GM23248 (cell line): Measurements from ENCODE around the gene MAML2.

Source experiments
- EZH2 ChIP-seq: fragments of 200-600 bp; sonication (generic); IDR thresholded peaks from 2 replicates; pipeline ENCODE4 v1.6.1; 2018; ENCODE audit warnings: antibody characterized with exemption, mild to moderate bottlenecking; ENCODE audit not compliant: insufficient read depth, poor library complexity, severe bottlenecking
- EZH2phosphoT487 ChIP-seq: fragments of 200-600 bp; sonication (generic); IDR thresholded peaks from 2 replicates; pipeline ENCODE4 v1.6.1; 2018; ENCODE audit warnings: antibody characterized with exemption, moderate library complexity, mild to moderate bottlenecking, low read depth; ENCODE audit not compliant: insufficient read depth

DNA sequence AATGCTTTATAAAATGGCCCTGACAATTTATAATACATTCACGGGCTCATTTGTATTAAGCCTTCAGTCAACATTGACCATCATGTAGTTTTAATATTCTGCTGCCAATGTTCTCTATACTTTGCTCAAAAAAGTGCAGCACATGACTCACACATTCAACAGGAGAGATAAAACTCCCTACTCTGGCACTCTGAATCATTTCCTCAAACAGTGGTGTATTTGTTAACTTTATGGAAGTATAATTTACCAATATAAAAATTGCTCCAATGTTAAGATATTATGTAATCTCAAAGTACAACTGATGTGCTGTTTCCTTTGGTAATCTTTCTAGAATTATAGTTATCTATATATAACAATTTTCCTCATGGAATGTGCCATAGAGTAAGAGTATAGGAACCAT, 39.9 kb downstream of the MAML2 start:
- no peak for TF ChIP-seq EZH2phosphoT487
- TF ChIP-seq EZH2 = no peak
